ENCODE measurements around the gene DMRT1.

GRCh38 chr9:966870-967269 is 125.4 kb downstream of the DMRT1 start:
- TF ChIP-seq CTCF (conservative IDR thresholded peaks at IDR 0.05): no peak
- no peak for TF ChIP-seq ZFX (IDR thresholded peaks at IDR 0.05)
